Measurements from ENCODE around the gene SUPT3H. TPM values are rescaled to one million over a fixed set of nuclear protein-coding genes. Genes with fewer than 3 reads are reported as not detected.

SUPT3H gene
- total RNA-seq, 1 donor from 2014 or later, result 4.9 TPM

DNA sequence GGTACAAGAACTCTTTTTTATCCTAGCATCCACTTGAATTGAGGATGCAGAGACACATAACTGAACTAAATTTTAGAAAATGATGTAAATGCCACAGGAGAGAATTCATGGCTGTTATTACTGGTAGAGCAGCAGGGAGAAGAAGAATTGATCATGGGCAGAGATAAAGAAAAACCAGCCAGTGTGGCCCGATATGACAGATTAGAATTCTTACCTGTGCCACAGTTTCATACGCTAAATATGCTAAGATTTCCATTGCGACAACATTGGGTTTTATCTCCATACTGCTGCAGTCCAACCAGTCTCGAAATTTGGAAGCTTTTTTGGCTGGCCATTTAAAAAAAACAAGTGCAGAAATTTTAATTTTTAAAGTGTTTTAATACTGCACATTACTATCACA is 423.5 kb downstream of the SUPT3H start:
- DNase-seq (no peak), ATAC-seq (no peak)
- H3K36me3 ChIP-seq, result no peaks in the 10 kb centered on the region
- H3K27me3 ChIP-seq, result no peaks in the 10 kb centered on the region
- H3K27ac ChIP-seq, result no peak overlapping the region
- intact Hi-C loops (cut with DNase I), result no loop called here
- no peak overlapping the region for H3K4me3 ChIP-seq
- TF ChIP-seq, protein P1, sequence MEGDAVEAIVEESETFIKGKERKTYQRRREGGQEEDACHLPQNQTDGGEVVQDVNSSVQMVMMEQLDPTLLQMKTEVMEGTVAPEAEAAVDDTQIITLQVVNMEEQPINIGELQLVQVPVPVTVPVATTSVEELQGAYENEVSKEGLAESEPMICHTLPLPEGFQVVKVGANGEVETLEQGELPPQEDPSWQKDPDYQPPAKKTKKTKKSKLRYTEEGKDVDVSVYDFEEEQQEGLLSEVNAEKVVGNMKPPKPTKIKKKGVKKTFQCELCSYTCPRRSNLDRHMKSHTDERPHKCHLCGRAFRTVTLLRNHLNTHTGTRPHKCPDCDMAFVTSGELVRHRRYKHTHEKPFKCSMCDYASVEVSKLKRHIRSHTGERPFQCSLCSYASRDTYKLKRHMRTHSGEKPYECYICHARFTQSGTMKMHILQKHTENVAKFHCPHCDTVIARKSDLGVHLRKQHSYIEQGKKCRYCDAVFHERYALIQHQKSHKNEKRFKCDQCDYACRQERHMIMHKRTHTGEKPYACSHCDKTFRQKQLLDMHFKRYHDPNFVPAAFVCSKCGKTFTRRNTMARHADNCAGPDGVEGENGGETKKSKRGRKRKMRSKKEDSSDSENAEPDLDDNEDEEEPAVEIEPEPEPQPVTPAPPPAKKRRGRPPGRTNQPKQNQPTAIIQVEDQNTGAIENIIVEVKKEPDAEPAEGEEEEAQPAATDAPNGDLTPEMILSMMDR (IDR thresholded peaks at IDR 0.05), result no peak
- H3K4me1 ChIP-seq, result no peaks in the 10 kb centered on the region
- H3K9me3 ChIP-seq, result peaks cover 10% of the 10 kb centered on the region

DNA sequence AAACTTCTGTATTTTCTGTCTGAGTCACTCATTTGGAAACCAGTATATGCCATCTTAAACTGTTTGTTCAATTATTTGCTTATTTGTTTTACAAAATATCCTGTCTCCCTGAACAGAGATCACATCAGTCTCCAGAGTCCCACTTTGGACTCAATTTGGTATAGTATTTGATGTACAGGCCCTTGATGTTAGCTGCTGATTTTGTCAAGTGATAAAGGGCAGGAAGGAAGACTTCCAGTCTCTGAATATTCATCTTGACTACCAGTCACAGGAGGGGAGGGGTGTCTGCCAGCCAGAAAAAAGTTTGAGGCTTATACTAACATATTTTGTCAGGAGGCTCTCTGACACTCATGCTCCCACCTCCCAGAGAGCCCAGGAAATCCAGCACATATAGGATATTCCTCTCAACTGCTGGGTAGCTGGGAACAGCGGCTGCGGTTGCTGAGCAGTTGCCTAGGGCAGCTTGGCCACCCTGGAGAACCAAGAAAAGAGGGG is 426.4 kb downstream of the SUPT3H start:
- Histone ChIP-seq H3K36me3 (no peaks in the 10 kb centered on the region), H3K27me3 (no peaks in the 10 kb centered on the region), H3K27ac (no peak overlapping the region), H3K4me1 (no peaks in the 10 kb centered on the region), H3K4me3 (no peak overlapping the region), H3K9me3 (peaks cover 10% of the 10 kb centered on the region)
- ATAC-seq (no peak), DNase-seq (no peak)
- TF ChIP-seq, protein P1 (IDR thresholded peaks at IDR 0.05), result no peak
- intact Hi-C loops (cut with DNase I), result no loop called here

DNA sequence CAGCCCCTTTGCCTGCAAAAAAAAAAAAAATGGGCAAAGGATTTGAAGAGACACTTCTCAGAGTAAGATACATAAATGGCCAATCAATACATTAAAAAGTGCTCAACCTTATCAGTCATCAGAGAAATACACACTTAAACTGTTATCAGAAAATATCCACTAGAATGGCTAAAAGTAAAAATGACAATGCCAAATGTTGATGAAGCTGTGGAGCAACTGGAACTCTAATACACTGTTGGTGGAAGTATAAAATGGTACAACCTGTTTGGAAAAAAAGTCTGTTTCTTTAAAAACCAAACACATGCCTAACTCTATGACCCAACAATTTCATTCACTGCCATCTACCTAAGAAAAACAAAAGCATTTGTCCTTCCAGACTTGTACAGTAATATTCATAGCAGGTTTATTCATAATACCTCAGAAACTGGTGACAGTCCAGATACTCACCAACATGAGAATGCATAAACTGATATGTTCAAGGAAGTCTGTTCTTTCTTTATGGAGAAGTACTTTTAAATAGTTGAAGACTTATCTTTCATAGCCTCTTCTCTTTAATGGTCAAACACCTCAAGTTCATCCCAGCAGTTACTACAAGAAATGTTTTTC is 428.0 kb downstream of the SUPT3H start:
- intact Hi-C loops (cut with DNase I), result no loop called here
- DNase-seq (no peak), ATAC-seq (no peak)
- H3K36me3 ChIP-seq, result no peaks in the 10 kb centered on the region
- H3K27me3 ChIP-seq, result no peaks in the 10 kb centered on the region
- H3K9me3 ChIP-seq, result peaks cover 10% of the 10 kb centered on the region
- TF ChIP-seq, protein P1 (IDR thresholded peaks at IDR 0.05), result no peak
- no peak overlapping the region for H3K4me3 ChIP-seq
- no peak overlapping the region for H3K27ac ChIP-seq
- no peaks in the 10 kb centered on the region for H3K4me1 ChIP-seq

DNA sequence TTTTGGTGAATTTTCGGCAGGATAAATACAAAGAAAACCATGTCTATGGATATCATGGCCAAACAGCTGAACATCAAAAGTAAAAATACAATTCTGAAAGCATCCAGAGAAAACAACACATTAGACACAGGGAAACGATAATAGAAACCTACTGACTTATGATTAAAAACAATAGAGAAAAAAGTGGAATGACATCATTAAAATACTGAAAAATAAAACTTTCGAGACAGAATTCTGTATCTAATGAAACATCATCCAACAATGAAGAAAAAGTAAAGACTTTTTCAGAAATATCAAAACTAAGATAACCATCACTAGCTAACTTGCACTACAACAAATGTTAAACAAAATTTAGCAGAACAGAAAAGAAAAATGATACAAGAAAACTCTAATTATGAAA is 434.2 kb downstream of the SUPT3H start:
- no peak for DNase-seq
- Histone ChIP-seq H3K27ac (no peak overlapping the region), H3K4me3 (no peak overlapping the region), H3K4me1 (no peaks in the 10 kb centered on the region), H3K9me3 (no peaks in the 10 kb centered on the region), H3K36me3 (no peaks in the 10 kb centered on the region), H3K27me3 (no peaks in the 10 kb centered on the region)
- TF ChIP-seq, protein P1 (IDR thresholded peaks at IDR 0.05), result no peak
- ATAC-seq, result no peak
- intact Hi-C loops (cut with DNase I), result no loop called here

DNA sequence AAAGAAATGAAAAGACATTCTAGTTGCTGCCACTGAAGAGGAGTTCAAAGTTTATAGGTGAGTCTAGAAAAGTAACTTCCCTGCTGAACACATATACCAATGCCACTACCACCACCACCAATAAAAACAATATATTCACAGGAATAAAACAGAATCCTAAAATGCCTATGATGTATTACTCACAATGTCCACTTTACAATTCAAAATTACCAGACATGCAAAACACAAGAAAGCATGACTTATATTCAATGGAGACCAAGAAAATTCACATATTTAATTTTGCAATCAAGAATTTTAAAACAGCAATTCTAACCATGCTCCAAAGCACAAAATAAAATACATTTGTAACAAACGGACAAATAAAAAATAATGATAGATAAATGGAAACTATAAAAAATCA is 434.9 kb downstream of the SUPT3H start:
- no peaks in the 10 kb centered on the region for H3K27me3 ChIP-seq
- H3K36me3 ChIP-seq, result no peaks in the 10 kb centered on the region
- ATAC-seq, result no peak
- TF ChIP-seq, protein P1 (IDR thresholded peaks at IDR 0.05), result no peak
- no peak overlapping the region for H3K27ac ChIP-seq
- intact Hi-C loops (cut with DNase I), result no loop called here
- no peak overlapping the region for H3K4me3 ChIP-seq
- H3K4me1 ChIP-seq, result no peaks in the 10 kb centered on the region
- DNase-seq, result no peak
- H3K9me3 ChIP-seq, result no peaks in the 10 kb centered on the region

DNA sequence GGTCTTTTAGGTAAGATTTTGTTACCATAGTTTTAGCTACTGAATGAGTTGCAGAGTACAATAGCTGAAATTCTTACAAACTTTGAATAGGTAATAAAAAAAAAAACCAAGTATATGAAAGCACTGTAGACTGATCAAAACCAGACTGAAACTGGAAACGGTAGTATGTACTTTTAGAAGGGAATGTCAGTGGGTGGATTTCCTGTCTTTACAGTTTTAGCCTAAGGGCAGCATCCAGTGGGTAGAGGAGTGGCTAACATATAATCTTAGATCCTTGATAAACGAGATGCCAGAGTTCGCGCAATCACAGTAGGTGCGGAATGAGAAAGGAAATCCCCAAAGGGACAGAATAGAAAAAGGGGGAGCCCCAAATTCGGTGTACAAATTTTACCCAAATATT is 435.5 kb downstream of the SUPT3H start:
- H3K4me1 ChIP-seq, result no peaks in the 10 kb centered on the region
- H3K27ac ChIP-seq, result no peak overlapping the region
- H3K27me3 ChIP-seq, result no peaks in the 10 kb centered on the region
- DNase-seq (no peak), ATAC-seq (no peak)
- no peak overlapping the region for H3K4me3 ChIP-seq
- TF ChIP-seq, protein P1 (IDR thresholded peaks at IDR 0.05), result no peak
- no peaks in the 10 kb centered on the region for H3K9me3 ChIP-seq
- H3K36me3 ChIP-seq, result no peaks in the 10 kb centered on the region
- intact Hi-C loops (cut with DNase I), result no loop called here
